GM21367 (cell line): Measurements from ENCODE around the gene LCE2B.

Experiments used
- ATAC-seq: cut with Tn5 transposase; IDR thresholded peaks from one replicate; pipeline ENCODE4 v1.9.1; 2021; ENCODE audit not compliant: unreplicated experiment

LCE2B gene

DNA sequence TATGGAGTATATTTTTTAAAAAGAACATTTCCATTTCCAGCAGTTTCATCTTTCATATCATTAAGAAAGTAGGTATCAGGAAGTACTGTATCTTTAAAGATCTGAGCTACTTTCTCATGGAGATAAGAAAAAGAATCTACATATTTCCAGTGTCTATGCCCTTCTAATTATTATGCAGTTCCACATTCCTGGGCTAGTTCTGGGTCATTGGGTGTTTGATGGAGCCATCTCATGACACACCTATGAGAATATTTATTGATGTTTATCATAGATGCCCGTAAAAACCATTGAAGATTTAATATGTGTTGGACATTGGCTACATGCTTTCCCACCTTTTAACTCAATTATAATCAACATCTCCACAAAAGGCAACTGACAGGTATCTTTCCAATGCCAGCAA lies 43.1 kb downstream of the LCE2B start:
- ATAC-seq = no peak

- ATAC-seq = no peak
Observed at GRCh38 chr1:152735648-152736047, 49.7 kb downstream of the LCE2B start.
